PC-3 (cell line): Measurements from ENCODE around the gene CMPK1.

Experiments used
- CTCF ChIP-seq: fragments of 300-600 bp; sonication (generic); conservative IDR thresholded peaks from 2 replicates; pipeline ENCODE4 v1.5.1; 2017; ENCODE audit warnings: antibody characterized with exemption, low read depth, mild to moderate bottlenecking, low read length
- EZH2phosphoT487 ChIP-seq: fragments of 300-600 bp; sonication (generic); IDR thresholded peaks from 2 replicates; pipeline ENCODE4 v1.6.1; 2018; ENCODE audit warnings: mild to moderate bottlenecking, antibody characterized with exemption, low read length, borderline replicate concordance

- TF ChIP-seq CTCF (no peak), EZH2phosphoT487 (no peak)
Measured at GRCh38 chr1:47347735-47348134, 14.1 kb downstream of the CMPK1 start.
